HepG2 (cell line): Measurements from ENCODE around the gene SMAD7. TPM values are rescaled to one million over a fixed set of nuclear protein-coding genes. Genes with fewer than 3 reads are reported as not detected.

Source experiments
- ATAC-seq: fragments of 200-7000 bp; cut with Tn5 transposase; 3 replicates; pipeline ENCODE4 v1.9.1; 2020; ENCODE audit warnings: mild to moderate bottlenecking, moderate library complexity
- BruUV-seq: library from RNA; stranded (reverse); fragments of 400-500 nt; replicated peaks from 2 replicates; lab custom pipeline; 2021; lab: Mats Ljungman, UMichigan
- CTCF ChIA-PET: fragments of 300-600 bp; formaldehyde crosslinking; extraction: SDS; loops from one replicate; lab custom pipeline; 2021; ENCODE audit warnings: low total read pairs, inconsistent platforms, low intra/inter-chr PET ratio; lab: Yijun Ruan, JAX
- POLR2A ChIA-PET: fragments of 350-600 bp; sonication (Branson Sonifier 250); formaldehyde crosslinking; loops from one replicate; lab custom pipeline; 2020; ENCODE audit warnings: antibody characterized with exemption, inconsistent platforms; lab: Yijun Ruan, JAX
- DNase-seq: peaks from one replicate; pipeline ENCODE4 v3.0.0-alpha.2; 2015; ENCODE audit warnings: low spot score
- FAIRE-seq: peaks from 3 replicates; lab custom pipeline; 2011; peaks lifted over from hg19 to GRCh38; lab: Jason Lieb, UNC
- H2AFZ ChIP-seq: one replicate; pipeline ENCODE4 v1.6.1; 2011; ENCODE audit warnings: low read length, inconsistent platforms
- H3K27ac ChIP-seq: fragments of 300-600 bp; 3 replicates; pipeline ENCODE4 v1.8.0; 2011; ENCODE audit warnings: mixed run types, mild to moderate bottlenecking, mixed read lengths, low read length, inconsistent platforms; ENCODE audit not compliant: insufficient read depth; ENCODE audit errors: extremely low read length
- H3K27me3 ChIP-seq, 2 experiments: fragments of 200-600 bp in 1 of 2; 2 replicates in 1 of 2; 3 replicates in 1 of 2; pipeline versions ENCODE4 v1.6.0 to v1.8.0; 2011; ENCODE audit warnings: low read length in 2 of 2, mild to moderate bottlenecking in 2 of 2, moderate library complexity in 2 of 2, inconsistent platforms in 1 of 2; ENCODE audit not compliant: insufficient read depth in 2 of 2, control insufficient read depth in 1 of 2
- H3K36me3 ChIP-seq, 2 experiments: fragments of 200-600 bp in 1 of 2; replicated peaks in 1 of 2; 2 replicates in 1 of 2; 3 replicates in 1 of 2; pipeline versions ENCODE4 v1.5.1 to v1.8.0; 2011; ENCODE audit warnings: low read length in 2 of 2, inconsistent platforms in 1 of 2; ENCODE audit not compliant: insufficient read depth in 2 of 2, control insufficient read depth in 1 of 2
- H3K4me1 ChIP-seq: 2 replicates; pipeline ENCODE4 v1.5.1; 2012; ENCODE audit warnings: low read length, inconsistent platforms; ENCODE audit not compliant: insufficient read depth
- H3K4me2 ChIP-seq: 2 replicates; pipeline ENCODE4 v1.6.0; 2011; ENCODE audit warnings: low read depth, low read length, inconsistent platforms
- H3K4me3 ChIP-seq, 3 experiments: fragments of 200-600 bp in 1 of 3; sonication (generic), shearing (Covaris generic) in 1 of 3; replicated peaks in 1 of 3; 2 replicates each; pipeline ENCODE4 v1.5.1; 2011 to 2016; ENCODE audit warnings: low read length in 3 of 3, inconsistent platforms in 2 of 3, low read depth in 2 of 3, mild to moderate bottlenecking in 2 of 3, control low read depth in 1 of 3, mixed read lengths in 1 of 3; ENCODE audit not compliant: insufficient read depth in 1 of 3
- H3K79me2 ChIP-seq: one replicate; pipeline ENCODE4 v1.6.1; 2011; ENCODE audit warnings: low read length, inconsistent platforms; ENCODE audit not compliant: insufficient read depth
- H3K9ac ChIP-seq: 2 replicates; pipeline ENCODE4 v1.6.0; 2011; ENCODE audit warnings: mild to moderate bottlenecking, low read depth, low read length, inconsistent platforms; ENCODE audit not compliant: insufficient read depth
- H3K9me3 ChIP-seq: 2 replicates; pipeline ENCODE4 v1.5.1; 2012; ENCODE audit warnings: mild to moderate bottlenecking, low read length
- H4K20me1 ChIP-seq: 2 replicates; pipeline ENCODE4 v1.6.0; 2011; ENCODE audit warnings: inconsistent platforms, mild to moderate bottlenecking, low read length, moderate library complexity; ENCODE audit not compliant: insufficient read depth
- DR1 ChIP-seq: sonication (generic); formaldehyde crosslinking; IDR thresholded peaks from 2 replicates; pipeline ENCODE4 v1.8.0; 2021; ENCODE audit warnings: mild to moderate bottlenecking, missing genetic modification reagents, inconsistent platforms
- E2F1 ChIP-seq: sonication (generic); formaldehyde crosslinking; IDR thresholded peaks from 2 replicates; pipeline ENCODE4 v1.5.0; 2020; ENCODE audit warnings: missing genetic modification reagents
- GLI4 ChIP-seq: sonication (generic); formaldehyde crosslinking; IDR thresholded peaks from 2 replicates; pipeline ENCODE4 v1.5.1; 2020; ENCODE audit warnings: missing genetic modification reagents, mild to moderate bottlenecking, moderate library complexity, borderline replicate concordance
- HMG20A ChIP-seq: IDR thresholded peaks from 2 replicates; pipeline ENCODE4 v1.6.1; 2016; ENCODE audit warnings: borderline replicate concordance
- IRF9 ChIP-seq: sonication (generic); formaldehyde crosslinking; IDR thresholded peaks from 2 replicates; pipeline ENCODE4 v1.8.0; 2022; ENCODE audit warnings: missing genetic modification reagents, mild to moderate bottlenecking, borderline replicate concordance
- PHF21A ChIP-seq: sonication (generic); formaldehyde crosslinking; IDR thresholded peaks from 2 replicates; pipeline ENCODE4 v1.5.0; 2020; ENCODE audit warnings: mild to moderate bottlenecking, missing genetic modification reagents
- SAP130 ChIP-seq: IDR thresholded peaks from 2 replicates; pipeline ENCODE4 v1.6.1; 2016; ENCODE audit warnings: low read depth
- ZEB1 ChIP-seq: IDR thresholded peaks from 2 replicates; pipeline ENCODE4 v1.6.1; 2012; ENCODE audit warnings: mild to moderate bottlenecking, low read depth, inconsistent platforms; ENCODE audit not compliant: insufficient replicate concordance
- ZNF576 ChIP-seq: sonication (generic); formaldehyde crosslinking; IDR thresholded peaks from 2 replicates; pipeline ENCODE4 v1.4.0; 2020; ENCODE audit warnings: mild to moderate bottlenecking, missing genetic modification reagents
- ZNF609 ChIP-seq: sonication (generic); formaldehyde crosslinking; IDR thresholded peaks from 2 replicates; pipeline ENCODE4 v1.4.0; 2020; ENCODE audit warnings: mild to moderate bottlenecking, missing genetic modification reagents, borderline replicate concordance
- ZNF83 ChIP-seq: sonication (generic); formaldehyde crosslinking; IDR thresholded peaks from 2 replicates; pipeline ENCODE4 v1.4.0; 2020; ENCODE audit warnings: missing genetic modification reagents, mild to moderate bottlenecking, borderline replicate concordance
- whole genome bisulfite sequencing: methylation state at CpG from one replicate; pipeline ENCODE4 v1.1.6; 2017; ENCODE audit warnings: low lambda C conversion rate; 5-methylcytosine and 5-hydroxymethylcytosine counted together
- in situ Hi-C: cut with HindIII; loops from 2 replicates; pipeline ENCODE4 v1.10.0; 2017; ENCODE audit warnings: low pct_unique_long_range_greater_than_20kb; ENCODE audit not compliant: extremely low pct_ligation_motif_present
- intact Hi-C: fragments of 100-400 bp; cut with micrococcal nuclease; formaldehyde crosslinking; loops from one replicate; pipeline ENCODE4 v1.10.0; 2022; ENCODE audit not compliant: unreplicated experiment
- polyA plus RNA-seq, 8 experiments: library from polyadenylated mRNA; depleted of rRNA in 3 of 8; stranded (reverse) in 7 of 8; unstranded in 1 of 8; fragments of >200 nt; fragmentation: Illumina TruSeq in 4 of 8; extraction: Trizol in 4 of 8; gene quantifications; 2 replicates each; pipeline versions ENCODE4 v1.2.1 to v1.2.3, GENCODE V29; 2011 to 2016; ENCODE audit warnings: low read depth in 4 of 8, missing spikeins in 1 of 8, mixed read lengths in 1 of 8; ENCODE audit not compliant: insufficient read depth in 1 of 8
- total RNA-seq, 5 experiments: library from RNA; depleted of rRNA; stranded (reverse); fragments of >200 nt; fragmentation: Illumina TruSeq; extraction: Trizol; gene quantifications; 2 replicates each; pipeline ENCODE4 v1.2.3, GENCODE V29; 2016; ENCODE audit warnings: low read depth in 1 of 5

Gene SMAD7
- total and polyA plus RNA-seq, 2 of the 13 experiments (the other 11 are each of a cell fraction or from before 2014, with no cell fraction given), result 17.4 to 24.7 TPM

GRCh38 chr18:48885266-48885923, 65.4 kb downstream of the SMAD7 start (continued):
- TF ChIP-seq ZNF576 (CRISPR knock-in tag) (no peak), HMG20A (CRISPR knock-in tag) (no peak), ZEB1 (no peak), SAP130 (CRISPR knock-in tag) (no peak), GLI4 (no peak), ZNF609 (CRISPR knock-in tag) (no peak)
- TF ChIP-seq, all 625 proteins: peak for 0

- H3K27me3 ChIP-seq, result no peaks in the 10 kb centered on the region; a peak in 2 of 5 replicates
- H3K27ac ChIP-seq, result no peak overlapping the region
- ChIA-PET POLR2A (no interaction called here), CTCF (no interaction called here)
- H3K9ac ChIP-seq, result no peak overlapping the region
- intact Hi-C loops (no loop called here), in situ Hi-C loops (no loop called here)
- H3K4me2 ChIP-seq, result no peak overlapping the region
- 61% methylated on average over 4 of the region's 4 CpGs for WGBS
- no peak for DNase-seq
- no peak overlapping the region for H2AFZ ChIP-seq
- no peaks in the 10 kb centered on the region for H3K79me2 ChIP-seq
- ATAC-seq, result no peak
- no peak overlapping the region for H3K4me3 ChIP-seq
- H3K4me1 ChIP-seq, result peaks cover 36% of the 10 kb centered on the region
- no peak for FAIRE-seq
- no peaks in the 10 kb centered on the region for H3K36me3 ChIP-seq
- H3K9me3 ChIP-seq, result no peaks in the 10 kb centered on the region
- BruUV-seq, result no TSS peak
- H4K20me1 ChIP-seq, result no peaks in the 10 kb centered on the region
- TF ChIP-seq IRF9 (CRISPR knock-in tag) (no peak), ZNF83 (CRISPR knock-in tag) (no peak), PHF21A (no peak), DR1 (CRISPR knock-in tag) (no peak), E2F1 (CRISPR knock-in tag) (no peak)
Observed at GRCh38 chr18:48884771-48885170, 66.0 kb downstream of the SMAD7 start.
